Activated CD4-positive, CD25-positive, alpha-beta regulatory T cell treated with anti-CD3 and anti-CD28 coated beads, Interleukin-2, amount 50 U/mL, for 72 hours (primary cell): ENCODE results near the gene CACHD1.
"Not testable (repeated sequence)": the region's sequence is repeated elsewhere in the genome, so short reads cannot be mapped to it uniquely, and the experiment has no call there.

Experiments
- DNase-seq: peaks from one replicate; pipeline ENCODE4 v3.0.0; 2021

The CACHD1 gene

DNA sequence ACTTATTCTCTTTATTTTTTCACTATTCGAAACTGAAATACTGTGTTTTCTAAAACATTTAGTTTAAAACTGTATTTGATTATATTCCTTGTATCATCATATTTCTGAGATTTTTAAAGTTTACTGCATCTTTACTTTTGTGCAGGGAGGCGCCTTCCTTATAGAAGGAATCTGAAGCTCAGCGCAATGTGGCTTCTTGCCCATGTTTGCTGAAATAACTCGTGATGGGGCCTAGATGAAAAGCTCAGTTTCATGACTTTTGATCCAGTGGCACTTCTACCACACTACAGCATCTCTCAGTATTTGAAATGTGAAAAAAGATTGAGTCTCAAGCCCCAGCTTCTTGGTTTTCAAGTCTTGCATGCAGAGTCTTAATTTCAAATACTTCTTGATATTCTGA lies 28.4 kb downstream of the CACHD1 start:
- DNase-seq: no peak

DNA sequence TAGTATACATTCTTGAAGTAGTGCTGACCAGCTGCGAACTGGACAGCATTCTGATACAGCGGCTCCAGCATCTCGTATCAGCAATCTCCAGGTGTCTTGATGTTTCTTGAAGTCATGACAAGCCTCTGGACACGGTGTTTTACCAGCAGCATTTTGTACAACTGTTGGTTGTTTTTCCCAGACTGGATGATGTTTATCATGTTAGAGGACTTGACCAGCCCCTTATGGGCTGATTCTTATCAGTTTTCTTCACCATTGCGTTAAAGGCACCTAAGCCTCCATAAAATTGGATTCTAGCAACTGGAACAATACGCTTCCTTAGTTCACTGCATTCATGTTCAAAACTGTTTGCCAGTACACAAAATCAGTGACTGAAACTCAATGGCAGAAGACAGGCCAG lies 29.1 kb downstream of the CACHD1 start:
- no peak for DNase-seq

DNA sequence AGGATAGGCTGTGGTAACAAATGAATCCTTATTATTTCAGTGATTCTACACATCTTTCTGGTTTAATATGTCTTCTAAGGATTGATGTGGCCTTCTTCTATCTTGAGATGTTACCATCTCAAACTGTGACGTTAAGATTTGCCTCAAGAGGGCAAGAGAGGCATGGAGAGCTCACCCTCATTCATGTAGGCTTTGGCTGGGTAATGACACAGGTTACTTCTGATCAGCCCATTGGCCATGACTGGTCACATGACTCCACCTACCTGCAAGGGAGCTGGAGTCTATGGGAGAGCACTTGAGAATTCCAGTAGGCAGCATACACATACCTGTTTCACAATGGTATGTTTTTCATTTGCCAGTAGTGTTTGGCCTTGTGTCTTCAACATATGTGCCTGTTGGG lies 30.0 kb downstream of the CACHD1 start:
- no peak for DNase-seq

DNA sequence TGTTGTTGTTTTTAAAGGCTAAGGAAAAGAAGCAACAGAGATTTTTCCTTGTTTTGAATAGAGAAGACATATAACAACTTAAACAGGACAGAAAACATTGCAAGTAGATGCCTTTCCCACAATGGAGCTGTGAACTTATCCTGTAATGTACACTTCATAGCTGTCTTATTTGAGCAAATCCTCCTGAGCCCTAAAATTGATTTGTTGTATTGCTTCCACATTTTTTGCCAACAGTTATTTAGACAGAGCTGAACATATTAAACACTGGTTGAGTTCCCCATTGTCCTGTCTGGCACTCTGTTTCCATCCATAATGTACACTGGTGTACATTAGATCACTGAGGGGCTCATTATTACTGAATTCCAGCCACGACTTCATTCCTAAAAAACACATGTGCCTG lies 32.2 kb downstream of the CACHD1 start:
- no peak for DNase-seq

DNA sequence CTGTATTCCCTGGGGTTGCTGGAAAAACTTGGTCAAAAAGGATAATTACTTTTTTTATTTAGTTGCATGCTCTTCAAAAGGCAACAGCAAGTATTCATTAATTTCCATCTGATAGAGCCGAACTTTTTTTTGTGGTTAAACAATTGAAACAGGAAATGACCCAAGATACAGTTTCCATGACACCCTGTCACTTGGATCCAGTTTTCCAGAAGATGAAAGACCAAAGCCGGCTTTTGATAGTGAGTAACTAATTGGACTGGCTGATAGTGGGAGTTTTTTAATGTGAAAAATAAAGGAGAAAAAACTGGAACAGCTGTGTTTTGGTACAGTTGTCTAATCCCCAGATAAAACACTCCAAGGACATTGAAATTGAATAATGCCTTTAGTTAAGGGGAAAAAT lies 33.0 kb downstream of the CACHD1 start:
- DNase-seq: no peak

DNA sequence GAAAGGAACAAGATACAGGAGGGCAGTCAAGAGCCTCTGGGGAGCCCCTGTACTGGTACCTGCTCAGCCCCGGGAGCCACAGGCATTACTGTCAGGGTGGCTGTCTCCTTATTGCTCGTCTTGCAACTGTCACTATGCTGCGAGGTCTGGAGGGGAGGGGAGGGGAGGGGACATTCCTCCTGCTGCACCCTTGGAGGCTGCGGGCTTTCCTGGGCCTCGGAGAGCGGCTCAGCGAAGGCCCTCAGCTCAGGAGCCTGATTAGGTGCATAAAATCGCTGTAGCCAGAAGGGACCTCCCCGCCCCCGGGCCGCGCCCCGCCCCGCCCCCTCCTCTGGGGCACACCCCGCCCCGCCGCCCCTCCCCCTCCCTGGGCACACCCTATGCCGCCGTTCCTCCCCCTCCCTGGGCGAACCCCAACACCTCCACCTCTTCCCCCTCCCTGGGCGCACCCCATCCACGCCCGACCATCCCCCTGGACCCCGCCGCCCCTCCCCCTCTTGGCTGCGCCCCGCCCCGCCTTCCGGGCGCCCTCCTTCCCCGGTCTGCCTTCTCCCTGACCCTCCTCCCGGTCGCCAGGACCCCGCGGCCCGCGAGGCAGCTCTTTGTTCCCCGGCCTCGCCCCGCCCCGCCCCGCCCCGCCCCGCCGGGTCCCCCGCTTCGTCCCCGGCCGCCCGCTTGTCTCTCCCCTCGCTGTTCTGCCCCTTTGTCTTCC lies 35.5 kb downstream of the CACHD1 start:
- peak; percentile 40 for DNase-seq

DNA sequence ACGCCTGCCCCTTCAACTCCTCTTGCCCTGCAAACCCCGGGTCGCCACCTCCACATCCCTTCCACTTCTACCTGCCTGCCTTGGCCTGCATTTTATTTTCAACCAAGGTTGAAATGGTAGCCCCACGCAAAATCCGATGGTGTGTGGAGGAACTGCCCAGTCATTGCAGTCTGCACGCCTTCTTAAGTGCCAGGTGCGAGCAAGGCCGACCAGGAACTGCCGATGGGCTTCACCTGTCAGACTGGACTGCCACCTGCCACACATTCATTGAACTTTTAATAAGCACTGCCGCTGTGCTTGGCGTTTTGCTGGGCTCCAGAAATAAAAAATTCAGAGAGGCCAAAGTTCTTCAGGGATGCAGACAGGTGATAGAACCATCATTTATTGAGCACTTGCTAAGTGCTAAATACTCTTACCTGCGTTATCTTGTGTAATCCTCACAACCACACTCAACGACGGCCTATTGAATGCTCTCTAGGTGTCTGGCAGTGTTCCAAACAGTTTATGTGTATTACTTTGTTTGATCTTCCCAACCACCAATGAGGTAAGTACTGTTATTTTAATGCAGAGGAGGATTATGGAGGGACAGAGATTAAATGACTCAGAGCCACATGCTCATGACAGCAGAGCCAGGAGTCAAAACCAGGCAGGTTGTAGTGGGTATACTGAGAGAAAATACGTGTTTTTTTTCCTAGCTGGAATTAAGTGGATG lies 36.2 kb downstream of the CACHD1 start:
- peak; percentile 37 for DNase-seq

DNA sequence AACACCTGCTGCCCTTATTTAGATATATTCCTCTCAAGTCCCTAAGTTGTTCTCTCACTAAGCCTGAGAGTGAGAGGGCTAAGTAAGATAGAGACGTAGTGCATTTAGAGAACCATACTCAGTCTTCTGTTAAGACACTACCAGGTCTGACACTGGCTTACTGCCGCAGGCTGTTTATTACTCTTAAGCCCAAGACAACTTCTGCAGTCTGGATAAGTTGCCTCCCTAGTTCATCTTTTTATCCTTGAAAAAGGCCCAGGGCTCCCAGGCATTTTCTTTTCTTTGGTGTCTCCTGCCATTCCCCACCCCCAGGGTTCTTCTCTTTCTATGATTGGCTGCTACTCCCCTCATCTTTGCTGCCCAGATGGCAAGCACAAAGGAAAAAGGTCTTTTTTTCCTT lies 38.7 kb downstream of the CACHD1 start:
- no peak for DNase-seq

DNA sequence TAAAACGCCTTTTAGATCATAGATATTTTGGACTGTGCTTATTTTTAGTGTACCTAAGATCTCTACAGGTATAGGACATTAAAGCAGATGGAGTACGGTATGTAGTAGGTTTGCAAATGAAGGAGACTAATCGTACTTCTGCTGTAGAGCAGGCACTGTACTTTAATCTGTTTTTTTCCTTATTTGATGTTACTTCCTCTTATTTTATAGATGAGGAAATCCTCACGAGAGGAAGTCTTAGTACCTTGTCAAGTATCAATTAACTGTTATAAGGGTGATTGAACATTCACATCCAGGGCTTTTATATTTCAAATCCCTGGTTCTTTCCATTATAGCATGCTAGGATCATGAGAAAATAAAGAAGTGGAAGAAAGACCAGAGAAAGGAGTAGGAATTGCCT lies 41.1 kb downstream of the CACHD1 start:
- no peak for DNase-seq

DNA sequence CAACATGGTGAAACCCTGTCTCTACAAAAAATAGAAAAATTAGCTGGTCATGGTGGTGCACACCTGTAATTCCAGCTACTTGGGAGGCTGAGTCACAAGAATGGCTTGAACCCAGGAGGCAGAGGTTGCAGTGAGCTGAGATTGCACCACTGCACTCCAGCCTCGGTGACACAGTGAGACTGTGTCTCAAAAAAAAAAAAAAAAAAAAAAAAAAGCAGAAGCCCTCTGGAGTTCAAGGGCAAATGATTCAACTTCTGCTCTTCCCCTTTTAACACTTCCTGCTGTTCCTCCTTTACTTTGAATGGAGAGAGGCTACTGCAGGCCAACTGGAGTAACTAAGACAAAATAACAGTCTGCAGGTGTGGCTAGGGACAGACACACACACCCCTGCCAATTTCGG lies 42.3 kb downstream of the CACHD1 start:
- not testable (repeated sequence) for DNase-seq

DNA sequence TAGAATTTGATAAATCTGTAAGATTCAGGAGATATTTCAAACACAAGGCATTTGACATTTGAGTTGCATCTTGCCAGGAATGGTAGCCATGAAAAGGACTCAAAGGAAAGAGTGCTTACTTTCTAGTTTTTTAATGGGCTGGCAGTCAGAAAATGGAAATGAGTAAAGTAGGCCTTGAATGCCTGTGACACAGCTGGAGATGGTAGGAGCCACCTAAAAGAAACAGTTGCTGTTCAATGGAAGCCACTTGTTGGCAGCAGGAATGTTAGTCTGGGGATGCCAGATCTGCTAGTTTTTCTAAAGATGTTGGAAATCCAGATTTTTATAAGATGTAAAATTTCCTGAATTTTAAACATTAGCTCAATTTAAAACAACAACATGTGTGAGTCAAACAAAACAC lies 43.6 kb downstream of the CACHD1 start:
- DNase-seq: no peak

DNA sequence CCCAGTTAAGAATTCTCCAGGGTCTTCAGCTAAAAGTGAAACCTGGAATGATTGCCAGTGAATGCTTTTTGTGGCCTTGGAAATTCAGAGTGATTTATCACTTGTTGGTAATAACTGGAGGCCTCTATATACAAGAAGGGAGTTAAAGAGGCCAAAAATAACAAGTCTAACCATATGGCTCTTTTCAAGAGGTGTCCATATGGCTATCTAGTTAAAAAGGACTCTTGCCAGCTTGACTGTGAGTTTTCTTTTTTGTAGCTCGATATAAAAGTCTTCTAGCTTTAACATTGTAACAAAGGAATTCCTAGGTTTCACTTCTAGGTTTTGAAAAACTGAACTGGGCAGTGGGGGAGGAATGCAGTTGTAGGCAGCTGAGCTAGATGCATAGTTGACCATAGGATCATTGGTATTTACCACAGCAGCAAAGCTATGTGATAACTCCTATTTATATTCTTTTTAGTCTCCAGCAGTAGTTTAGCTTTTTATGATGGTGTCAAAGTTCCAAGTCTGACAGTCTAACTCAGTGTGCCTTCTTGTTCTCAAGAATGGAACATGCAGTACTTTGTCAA lies 44.4 kb downstream of the CACHD1 start:
- no peak for DNase-seq

DNA sequence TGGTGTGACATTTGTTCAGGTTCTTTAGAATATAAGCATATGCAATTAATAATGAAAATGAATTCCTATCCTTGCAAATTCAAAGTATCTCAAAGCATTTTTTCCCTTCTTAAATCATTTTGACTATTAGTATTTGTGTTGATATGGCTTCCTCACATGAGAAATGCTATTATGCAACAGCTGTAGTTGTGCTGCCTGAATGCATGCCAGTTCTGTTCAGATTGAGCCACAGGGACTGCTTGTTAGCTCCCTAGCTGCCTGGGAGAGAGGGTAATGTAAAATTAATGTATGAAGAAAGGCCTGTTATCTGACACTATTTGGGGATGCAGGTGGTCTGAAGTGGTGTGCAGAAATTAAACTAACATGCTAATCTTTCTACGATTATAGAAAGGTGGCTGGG lies 45.5 kb downstream of the CACHD1 start:
- no peak for DNase-seq

DNA sequence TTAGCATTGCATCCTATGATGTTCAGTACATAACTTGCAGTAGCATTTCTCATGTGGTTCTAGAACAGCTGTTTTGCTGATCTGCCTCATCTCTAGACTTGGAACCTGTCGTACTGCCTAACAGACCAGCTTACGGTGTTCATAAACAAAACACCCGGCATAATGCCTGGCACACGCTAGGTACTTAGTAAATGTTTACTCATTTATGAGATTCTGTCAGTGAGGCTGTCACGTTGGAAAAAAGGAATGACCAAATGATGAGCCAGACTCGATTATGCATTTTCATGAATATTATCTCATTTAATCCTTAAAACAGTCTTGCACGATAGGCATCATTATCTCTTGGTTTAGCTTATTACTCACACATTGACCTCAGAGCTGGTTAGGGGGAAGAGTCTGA lies 46.4 kb downstream of the CACHD1 start:
- no peak for DNase-seq

DNA sequence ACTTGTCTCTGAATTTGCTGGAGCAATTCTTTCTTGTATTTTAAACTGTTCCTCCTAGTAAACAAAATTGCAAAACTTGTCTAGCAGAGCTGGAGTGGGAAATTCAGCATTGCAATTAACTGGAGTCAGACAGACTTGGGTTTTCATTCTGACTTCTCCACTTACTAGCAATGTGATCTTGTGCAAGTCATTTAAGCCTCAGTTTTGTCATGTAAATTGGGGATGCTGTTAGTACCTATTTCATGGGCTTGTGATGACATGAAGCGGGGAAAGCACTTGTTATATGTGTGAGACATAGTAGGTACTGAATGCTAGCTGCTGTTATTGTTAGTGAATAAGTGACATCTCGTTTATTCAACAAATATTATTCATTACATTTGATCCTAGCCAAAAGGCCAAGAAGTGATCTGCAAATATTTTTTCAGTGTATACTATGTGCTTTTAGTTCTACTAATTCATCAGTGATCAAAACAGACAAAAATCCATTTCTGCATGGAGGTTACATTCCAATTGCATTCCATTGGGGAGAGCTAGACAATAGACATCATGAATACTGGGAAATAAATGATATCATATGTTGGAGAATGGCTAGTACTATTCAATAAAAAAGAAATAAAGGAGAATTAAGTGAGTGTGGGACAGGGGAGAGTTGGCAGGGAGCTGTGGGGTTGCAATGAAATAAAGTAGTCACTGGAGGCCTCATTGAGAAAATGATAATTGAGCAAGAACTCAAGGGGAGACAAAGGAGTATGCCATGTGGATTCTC lies 47.1 kb downstream of the CACHD1 start:
- no peak for DNase-seq

DNA sequence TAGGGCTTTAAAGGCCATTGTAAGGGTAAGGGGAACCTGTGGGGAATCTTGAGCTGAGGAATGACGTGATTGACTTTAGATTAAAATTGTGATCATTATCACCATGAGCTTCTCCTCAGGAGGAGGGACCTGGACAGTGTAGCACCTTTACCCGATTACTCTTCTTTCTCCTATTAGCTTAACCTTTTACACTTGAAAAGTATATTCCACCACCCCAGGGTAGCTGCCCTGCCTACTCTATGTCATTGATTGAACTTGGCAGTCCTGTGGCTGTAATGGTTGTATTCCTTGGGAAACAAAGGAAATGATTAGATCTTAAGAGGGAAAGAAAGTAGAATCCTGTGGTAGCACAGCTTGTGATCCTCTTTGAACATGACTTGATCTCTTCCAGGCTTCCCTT lies 47.7 kb downstream of the CACHD1 start:
- DNase-seq: no peak

DNA sequence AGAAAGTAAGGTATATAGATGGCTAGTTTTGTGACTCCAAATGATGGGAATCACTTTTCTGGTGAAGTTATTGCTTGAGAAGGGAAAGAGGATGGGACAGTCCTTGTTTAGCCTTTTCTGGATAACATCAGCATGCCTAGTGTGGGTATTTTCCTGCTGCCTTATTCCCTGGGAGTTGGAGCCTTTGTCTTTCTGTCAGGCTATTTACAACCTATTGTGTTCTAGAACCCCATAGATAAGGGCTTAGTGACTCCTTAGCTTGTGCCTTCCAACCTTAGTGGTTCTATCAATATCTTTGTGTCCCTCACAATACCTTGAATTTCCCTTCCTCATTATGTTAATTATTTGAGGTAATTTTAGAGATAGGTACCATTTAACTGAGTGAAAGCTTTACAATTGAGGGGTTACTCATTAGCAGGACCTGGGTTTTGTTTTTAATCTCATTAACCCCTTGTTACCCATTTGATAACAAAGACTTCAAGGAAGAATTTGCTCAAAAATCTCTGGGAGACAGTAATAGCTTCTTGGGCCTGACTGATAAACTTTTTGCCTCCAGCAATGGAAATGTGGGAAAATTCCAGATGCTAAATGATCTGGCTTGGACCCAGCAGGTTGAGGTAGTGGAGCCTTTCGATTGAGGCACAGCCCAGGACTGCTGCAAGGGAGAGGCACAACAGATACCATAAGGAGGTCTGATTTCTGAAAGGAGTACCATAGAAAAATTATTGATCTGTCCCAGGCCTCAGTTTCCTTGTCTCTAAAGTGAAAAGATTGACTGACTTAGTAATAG lies 49.0 kb downstream of the CACHD1 start:
- no peak for DNase-seq

DNA sequence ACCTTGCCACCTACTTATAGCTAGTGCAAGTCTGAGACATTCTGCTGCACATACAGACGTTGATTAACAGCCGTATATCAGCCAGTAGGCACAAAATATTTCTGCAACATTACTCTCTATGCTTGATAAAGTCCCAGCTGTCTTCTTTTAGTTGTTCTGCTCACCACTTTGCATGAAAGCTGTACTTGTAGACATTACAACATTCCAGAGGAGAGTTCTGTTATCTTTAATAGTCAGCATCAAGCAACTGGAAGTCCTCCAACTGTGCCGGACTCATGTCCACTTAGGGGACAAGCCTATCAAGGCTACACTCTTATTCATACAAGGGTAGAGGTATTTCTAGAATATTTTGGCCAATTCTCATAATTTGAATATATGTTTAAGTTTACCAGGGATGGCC lies 50.0 kb downstream of the CACHD1 start:
- DNase-seq: no peak

DNA sequence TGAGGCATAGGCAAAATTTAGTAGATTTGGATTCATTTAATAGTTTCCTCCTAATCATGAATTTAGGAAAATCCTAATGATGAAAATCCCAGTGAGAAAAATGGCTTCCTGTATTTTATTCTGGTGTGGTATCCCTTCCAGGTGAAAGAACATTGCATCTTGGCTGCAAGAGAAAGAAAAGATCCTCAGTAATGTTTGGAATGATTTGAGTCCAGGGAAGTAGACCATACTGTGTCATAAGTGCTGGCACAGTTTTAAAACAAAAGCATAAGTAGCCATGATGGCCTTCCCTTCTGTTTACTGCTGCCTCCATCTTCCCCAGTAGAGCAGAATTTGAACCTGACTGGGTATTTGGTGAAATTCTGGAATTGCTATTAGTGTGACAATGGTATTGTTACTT lies 52.8 kb downstream of the CACHD1 start:
- DNase-seq: no peak

DNA sequence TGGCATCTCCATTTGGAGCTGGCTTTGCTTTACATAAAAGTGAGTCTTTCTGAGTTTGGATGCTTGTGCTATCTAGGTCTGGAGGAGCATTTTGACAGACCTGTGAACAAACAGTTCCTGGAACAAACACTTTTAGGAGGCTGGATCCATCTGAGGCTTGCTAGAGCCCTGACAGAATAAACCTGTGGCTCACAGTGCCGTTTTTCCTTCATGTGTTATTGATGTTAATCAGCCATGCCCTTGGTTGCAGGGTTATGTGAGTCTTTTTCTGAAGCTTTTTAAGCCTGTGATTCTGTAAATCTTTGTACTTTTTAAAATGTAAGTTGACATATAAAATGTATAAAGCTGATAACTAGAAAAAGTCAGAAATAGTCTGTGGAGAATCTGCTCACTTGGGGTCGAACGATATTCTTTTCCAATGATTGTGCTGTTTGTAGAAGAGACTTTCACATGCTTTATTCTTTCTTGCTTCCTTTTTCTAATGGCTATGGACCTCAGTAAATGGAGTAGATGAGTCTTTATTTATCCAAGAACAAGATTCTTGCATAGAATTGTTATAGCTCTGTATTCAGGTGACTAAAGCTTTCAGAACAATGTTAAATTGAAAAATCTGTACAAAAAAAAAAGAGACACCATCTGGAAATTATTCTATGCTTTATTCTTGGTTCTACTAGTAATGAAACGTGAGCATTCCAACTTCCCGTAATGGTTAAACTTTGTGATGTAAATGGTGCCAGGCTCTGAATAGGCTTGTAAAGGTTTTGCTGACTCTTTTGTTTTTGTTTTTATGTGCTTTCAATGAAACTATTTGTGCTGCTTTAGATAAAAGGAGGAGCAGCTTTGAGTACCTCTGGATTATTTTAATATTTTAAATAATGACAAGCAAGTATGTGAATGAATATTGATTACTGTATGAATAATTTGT lies 53.7 kb downstream of the CACHD1 start:
- no peak for DNase-seq

DNA sequence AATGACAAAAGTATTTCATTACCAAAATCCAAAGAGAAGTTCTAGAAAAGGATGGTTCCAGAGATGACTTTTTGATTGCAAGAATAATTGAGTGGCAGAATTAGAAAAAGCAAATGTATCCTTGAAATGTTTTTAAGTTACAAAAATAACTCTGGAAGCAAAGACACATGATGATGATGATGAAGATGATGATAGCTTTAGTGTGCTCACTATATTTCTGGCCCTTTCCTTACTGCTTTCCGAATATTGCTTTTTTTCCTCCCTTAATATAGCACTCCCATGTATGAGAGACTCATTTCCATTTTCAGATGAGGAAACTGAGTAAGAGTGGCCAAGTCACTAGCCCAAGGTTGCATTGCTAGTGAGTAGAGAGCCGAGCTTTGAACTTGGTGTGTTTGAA lies 54.7 kb downstream of the CACHD1 start:
- no peak for DNase-seq
